ENCODE results near the gene KLHL17. TPM values are rescaled to one million over a fixed set of nuclear protein-coding genes. Genes with fewer than 3 reads are reported as not detected.

Gene KLHL17
- polyA plus RNA-seq, 6 donors from 2014 or later = 0.70 to 1.8 (median 1.4) TPM; not detected in 1

GRCh38 chr1:964691-965525 is 4.5 kb downstream of the KLHL17 start:
- Mint-ChIP-seq H3K27ac (peak overlapping the region in 1 of 6 donors; percentile 42), H3K27me3 (peaks cover 17 to 19% (median 18%) of the 10 kb centered on the region in 3 donors), H3K9me3 (no peaks in the 10 kb centered on the region), H3K4me1 (peaks cover 4 to 7% (median 4%) of the 10 kb centered on the region in 3 donors), H3K36me3 (no peaks in the 10 kb centered on the region), H3K4me3 (peak overlapping the region in 6 of 8 donors; percentile 47 to 80 (median 66))
- ATAC-seq (ENCODE audit: low read depth in 2 of 2) (no peak), DNase-seq (no peak)

DNA sequence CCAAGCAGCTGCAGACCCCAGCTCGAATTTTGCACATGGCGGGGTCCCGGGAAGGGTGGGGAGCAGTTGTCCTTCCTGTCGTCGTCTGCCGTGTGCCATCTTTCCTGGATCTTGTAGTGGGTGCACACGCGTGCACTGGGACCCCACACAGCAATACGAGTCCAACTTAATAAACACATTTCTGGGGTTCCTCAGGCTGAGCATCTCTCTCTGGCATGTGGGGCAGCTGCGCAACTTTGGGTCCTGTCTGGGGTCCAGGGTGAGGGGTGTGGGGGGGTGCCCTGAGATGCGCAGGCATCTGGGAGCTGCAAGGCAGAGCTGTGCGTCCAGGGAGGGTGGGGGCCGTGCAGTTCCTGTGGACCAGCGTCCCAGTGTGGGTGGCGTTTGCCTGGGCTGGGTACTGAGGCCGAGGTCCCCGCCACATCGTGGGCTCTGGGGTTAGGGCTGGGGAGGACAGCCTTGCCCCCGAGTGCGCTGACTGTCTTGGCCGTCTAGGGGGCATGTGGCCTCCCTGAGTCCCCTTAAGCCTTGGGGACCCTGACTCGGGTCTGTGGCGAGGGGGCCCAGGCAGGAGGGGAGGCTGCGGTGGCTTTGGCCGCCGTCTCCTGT is 5.2 kb downstream of the KLHL17 start:
- H3K36me3 Mint-ChIP-seq = no peaks in the 10 kb centered on the region
- ATAC-seq (ENCODE audit: low read depth in 2 of 2) (no peak), DNase-seq (no peak)
- peaks cover 18 to 20% (median 20%) of the 10 kb centered on the region in 3 donors for H3K27me3 Mint-ChIP-seq
- peak overlapping the region in 1 of 6 donors; percentile 7 for H3K27ac Mint-ChIP-seq
- peaks cover 3 to 4% (median 4%) of the 10 kb centered on the region in 3 donors for H3K4me1 Mint-ChIP-seq
- H3K4me3 Mint-ChIP-seq = peak overlapping the region in 5 of 8 donors; percentile 62 to 80 (median 70)
- H3K9me3 Mint-ChIP-seq = no peaks in the 10 kb centered on the region

DNA sequence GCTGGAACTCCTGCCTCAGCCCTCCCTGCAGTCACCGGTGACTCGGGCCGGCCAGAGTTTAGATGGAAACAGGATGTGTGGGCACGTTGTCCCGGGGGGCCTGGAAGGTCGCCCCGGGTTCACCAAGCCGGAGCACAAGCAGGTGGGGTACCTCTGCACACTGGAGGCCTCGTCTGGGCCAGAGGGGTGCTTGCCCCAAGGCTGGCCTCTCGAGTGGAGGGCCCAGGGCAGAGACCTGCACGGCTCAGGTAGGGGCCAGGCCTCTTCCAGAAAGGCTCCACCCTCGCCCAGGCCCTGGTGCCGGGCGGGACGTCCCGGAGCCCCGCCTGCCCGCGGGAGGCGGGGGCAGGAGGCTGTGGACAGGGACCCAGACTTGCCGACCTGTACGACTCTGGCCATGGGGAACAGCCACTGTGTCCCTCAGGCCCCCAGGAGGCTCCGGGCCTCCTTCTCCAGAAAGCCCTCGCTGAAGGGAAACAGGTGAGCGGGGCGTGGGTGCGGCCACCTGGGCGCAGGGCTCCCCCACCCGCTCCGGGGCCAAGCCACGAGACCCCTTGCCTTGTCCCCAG is 5.8 kb downstream of the KLHL17 start, which contains the start of gene PLEKHN1:
Gene PLEKHN1, plus strand, starts transcription at position 348 of the 569 bp plus-strand sequence. Its CDS starts 50 bp downstream, at position 398.
- DNase-seq (no peak), ATAC-seq (ENCODE audit: low read depth in 2 of 2) (peak; percentile 36 to 41)
- H3K4me3 Mint-ChIP-seq = peak within 1 kb of the TSS; percentile 69 to 89 (median 80)
- no peaks in the 10 kb centered on the region for H3K36me3 Mint-ChIP-seq
- peaks cover 18 to 20% (median 20%) of the 10 kb centered on the region in 3 donors for H3K27me3 Mint-ChIP-seq
- peak within 1 kb of the TSS in 1 of 6 donors; percentile 7 for H3K27ac Mint-ChIP-seq
- H3K4me1 Mint-ChIP-seq = peaks cover 3 to 4% (median 4%) of the 10 kb centered on the region in 3 donors
- H3K9me3 Mint-ChIP-seq = no peaks in the 10 kb centered on the region

DNA sequence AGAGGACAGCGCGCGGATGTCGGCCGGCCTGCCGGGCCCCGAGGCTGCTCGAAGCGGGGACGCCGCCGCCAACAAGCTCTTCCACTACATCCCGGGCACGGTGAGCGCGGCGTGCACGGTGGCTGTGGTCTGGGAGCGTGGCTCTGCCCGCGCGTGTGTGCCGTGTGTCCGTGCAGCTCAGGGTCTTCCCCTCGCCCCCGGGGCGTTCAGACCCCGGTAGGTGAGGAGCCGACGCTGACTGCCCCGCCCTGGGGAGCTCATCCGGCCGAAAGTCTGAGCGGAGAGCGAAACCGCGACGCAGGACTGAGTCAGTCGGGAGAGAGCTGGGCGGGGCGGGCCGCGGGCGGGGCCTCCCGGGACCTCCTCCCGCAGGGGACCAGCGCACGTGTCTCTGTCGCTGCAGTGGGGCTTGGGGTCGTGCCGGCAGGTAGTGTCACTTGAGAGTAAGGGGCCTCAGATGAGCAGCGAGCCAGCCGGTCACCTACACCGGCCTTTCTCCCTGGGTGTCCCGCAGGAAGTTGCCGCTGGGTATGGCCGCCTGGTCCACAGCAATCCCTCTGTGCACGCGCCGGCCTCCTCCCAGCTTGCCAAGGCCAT is 6.4 kb downstream of the KLHL17 start:
- peak; percentile 77 for ATAC-seq (ENCODE audit: low read depth in 2 of 2)
- peak; percentile 48 for DNase-seq
- peak overlapping the region; percentile 57 to 89 (median 80) for H3K4me3 Mint-ChIP-seq
- peaks cover 18 to 26% (median 20%) of the 10 kb centered on the region in 3 donors for H3K27me3 Mint-ChIP-seq
- H3K36me3 Mint-ChIP-seq = no peaks in the 10 kb centered on the region
- peaks cover 3 to 4% (median 4%) of the 10 kb centered on the region in 3 donors for H3K4me1 Mint-ChIP-seq
- H3K27ac Mint-ChIP-seq = no peak overlapping the region
- H3K9me3 Mint-ChIP-seq = no peaks in the 10 kb centered on the region

DNA sequence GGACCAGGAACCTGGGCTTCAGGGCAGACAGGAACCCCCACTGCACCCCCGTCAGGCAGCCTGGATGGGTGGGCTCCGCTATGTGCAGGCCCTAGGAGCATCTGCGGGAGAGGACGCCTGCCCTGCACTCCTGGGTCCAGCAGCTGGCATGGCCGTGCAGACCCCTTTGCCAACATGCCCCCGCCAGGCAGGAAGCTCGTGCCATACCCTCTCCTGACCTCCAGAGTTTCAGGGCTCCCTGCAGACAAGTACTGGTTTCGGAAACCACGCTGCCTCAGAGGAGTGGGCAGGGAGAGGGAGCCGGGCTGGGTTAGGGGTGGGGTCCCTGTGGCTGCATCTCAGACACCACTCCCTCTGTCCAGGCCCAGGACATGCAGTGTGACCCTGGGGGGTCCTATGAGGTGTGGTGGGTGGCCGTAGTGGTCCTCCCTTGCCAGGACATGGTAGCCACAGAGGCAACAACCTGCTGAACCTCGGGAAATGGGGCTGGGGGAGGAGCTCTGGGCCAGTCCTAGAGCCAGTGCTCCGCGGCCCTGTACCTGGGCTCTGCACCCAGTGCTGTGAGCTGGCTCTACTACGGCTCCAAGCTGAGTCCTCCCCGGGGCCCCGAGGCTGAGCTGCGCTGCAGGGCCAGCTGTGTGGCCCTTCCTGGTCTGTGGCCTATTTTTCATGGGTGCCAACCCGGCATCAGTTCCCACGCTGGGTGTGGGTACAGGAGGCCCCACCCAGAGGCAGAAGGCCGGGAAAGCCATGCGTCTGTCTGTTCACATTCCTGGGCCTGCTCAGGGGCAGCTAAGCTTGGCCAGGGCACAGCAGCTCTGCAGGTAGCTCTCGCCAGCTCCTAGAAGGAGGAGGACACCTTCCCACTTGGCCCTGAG is 7.3 kb downstream of the KLHL17 start:
- Mint-ChIP-seq H3K4me1 (peaks cover 0 to 4% (median 0%) of the 10 kb centered on the region in 3 donors), H3K9me3 (no peaks in the 10 kb centered on the region), H3K27me3 (peaks cover 18 to 26% (median 20%) of the 10 kb centered on the region in 3 donors), H3K27ac (no peak overlapping the region), H3K4me3 (peak overlapping the region in 7 of 8 donors; percentile 21 to 89 (median 68)), H3K36me3 (no peaks in the 10 kb centered on the region)
- ATAC-seq (ENCODE audit: low read depth in 2 of 2) = no peak
- DNase-seq = no peak

GRCh38 chr1:969260-969855 is 9.0 kb downstream of the KLHL17 start:
- Mint-ChIP-seq H3K27me3 (peaks cover 18 to 35% (median 20%) of the 10 kb centered on the region in 3 donors), H3K9me3 (no peaks in the 10 kb centered on the region), H3K36me3 (no peaks in the 10 kb centered on the region), H3K4me1 (peaks cover 0 to 4% (median 0%) of the 10 kb centered on the region in 3 donors), H3K27ac (no peak overlapping the region), H3K4me3 (peak overlapping the region in 2 of 8 donors; percentile 12 to 67)
- ATAC-seq (ENCODE audit: low read depth in 2 of 2) = no peak
- no peak for DNase-seq

- ATAC-seq (ENCODE audit: low read depth in 2 of 2) (no peak), DNase-seq (no peak)
- peaks cover 0 to 4% (median 1%) of the 10 kb centered on the region in 3 donors for H3K4me1 Mint-ChIP-seq
- H3K9me3 Mint-ChIP-seq = no peaks in the 10 kb centered on the region
- H3K27me3 Mint-ChIP-seq = peaks cover 18 to 45% (median 30%) of the 10 kb centered on the region in 3 donors
- H3K27ac Mint-ChIP-seq = no peak overlapping the region
- H3K36me3 Mint-ChIP-seq = no peaks in the 10 kb centered on the region
- no peak overlapping the region for H3K4me3 Mint-ChIP-seq
These were observed 10.0 kb downstream of the KLHL17 start for GRCh38 chr1:970242-970972.

DNA sequence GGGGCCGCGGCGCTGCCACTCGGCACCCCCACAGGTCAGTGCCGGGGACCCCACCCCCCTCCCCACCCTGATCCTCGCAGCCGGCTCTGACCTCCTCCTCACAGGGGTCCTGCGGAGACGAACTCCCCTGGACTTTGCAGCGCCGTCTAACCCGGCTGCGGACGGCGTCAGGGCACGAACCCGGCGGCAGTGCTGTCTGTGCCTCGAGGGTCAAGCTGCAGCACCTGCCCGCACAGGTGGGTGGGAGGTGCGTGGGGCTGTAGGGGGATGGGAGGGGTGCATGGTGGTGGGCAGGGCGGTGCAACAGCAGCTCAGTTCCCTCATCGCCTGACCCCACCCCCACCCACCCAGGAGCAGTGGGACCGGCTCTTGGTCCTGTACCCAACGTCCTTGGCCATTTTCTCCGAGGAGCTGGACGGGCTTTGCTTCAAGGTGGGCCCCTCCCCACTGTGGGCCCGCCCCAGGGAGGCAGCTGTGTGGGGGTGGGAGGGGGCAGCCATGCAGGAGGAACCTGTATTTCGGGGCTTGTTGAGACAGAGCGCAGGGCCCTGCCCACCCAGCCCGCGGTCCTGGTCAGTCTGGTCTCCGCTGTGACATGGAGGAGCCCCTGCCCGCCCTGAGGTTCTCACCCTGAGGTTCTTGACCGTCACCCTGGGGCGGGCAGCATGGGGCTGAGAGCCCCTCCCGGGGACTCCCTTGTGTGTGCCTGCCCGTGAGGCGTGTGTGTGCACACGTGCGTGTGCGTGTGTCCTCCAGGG is 10.8 kb downstream of the KLHL17 start:
- Mint-ChIP-seq H3K9me3 (no peaks in the 10 kb centered on the region), H3K27me3 (peaks cover 18 to 53% (median 38%) of the 10 kb centered on the region in 3 donors), H3K4me3 (no peak overlapping the region), H3K4me1 (peaks cover 0 to 10% (median 8%) of the 10 kb centered on the region in 3 donors), H3K27ac (no peak overlapping the region), H3K36me3 (no peaks in the 10 kb centered on the region)
- no peak for DNase-seq
- ATAC-seq (ENCODE audit: low read depth in 2 of 2) = no peak

DNA sequence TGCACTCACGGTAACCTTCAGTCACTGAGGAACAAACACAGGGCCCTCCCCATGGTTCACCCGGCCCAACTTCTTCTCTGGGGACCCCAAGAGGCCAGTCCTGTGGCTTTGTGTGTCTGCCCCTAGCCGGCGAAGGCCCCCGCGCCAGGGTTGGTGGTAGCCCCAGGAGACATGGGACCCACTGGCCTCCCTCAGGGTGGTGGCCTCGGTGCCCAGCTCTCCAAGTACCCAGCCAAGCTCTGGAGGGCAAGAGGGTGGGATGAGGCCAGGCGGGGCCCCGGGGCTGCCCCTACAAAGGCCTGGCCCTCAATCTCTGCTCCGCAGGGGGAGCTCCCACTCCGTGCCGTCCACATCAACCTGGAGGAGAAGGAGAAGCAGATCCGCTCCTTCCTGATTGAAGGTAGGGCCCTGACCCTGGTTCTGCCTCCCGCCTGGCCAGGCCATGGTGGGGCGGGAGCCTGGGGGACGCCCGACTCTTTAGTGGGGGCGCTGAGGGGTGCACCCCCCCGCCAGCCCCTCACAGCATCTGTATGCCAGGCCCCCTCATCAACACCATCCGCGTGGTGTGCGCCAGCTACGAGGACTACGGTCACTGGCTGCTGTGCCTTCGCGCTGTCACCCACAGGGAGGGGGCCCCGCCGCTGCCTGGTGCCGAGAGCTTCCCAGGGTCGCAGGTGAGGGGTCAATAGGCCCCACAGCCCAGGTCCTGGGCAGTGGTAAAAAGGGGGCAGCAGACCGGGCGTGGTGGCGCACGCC is 11.5 kb downstream of the KLHL17 start:
- no peak for ATAC-seq (ENCODE audit: low read depth in 2 of 2)
- Mint-ChIP-seq H3K36me3 (no peaks in the 10 kb centered on the region), H3K4me1 (peaks cover 0 to 10% (median 8%) of the 10 kb centered on the region in 3 donors), H3K4me3 (no peak overlapping the region), H3K27me3 (peaks cover 18 to 53% (median 38%) of the 10 kb centered on the region in 3 donors), H3K9me3 (no peaks in the 10 kb centered on the region), H3K27ac (no peak overlapping the region)
- DNase-seq = no peak

DNA sequence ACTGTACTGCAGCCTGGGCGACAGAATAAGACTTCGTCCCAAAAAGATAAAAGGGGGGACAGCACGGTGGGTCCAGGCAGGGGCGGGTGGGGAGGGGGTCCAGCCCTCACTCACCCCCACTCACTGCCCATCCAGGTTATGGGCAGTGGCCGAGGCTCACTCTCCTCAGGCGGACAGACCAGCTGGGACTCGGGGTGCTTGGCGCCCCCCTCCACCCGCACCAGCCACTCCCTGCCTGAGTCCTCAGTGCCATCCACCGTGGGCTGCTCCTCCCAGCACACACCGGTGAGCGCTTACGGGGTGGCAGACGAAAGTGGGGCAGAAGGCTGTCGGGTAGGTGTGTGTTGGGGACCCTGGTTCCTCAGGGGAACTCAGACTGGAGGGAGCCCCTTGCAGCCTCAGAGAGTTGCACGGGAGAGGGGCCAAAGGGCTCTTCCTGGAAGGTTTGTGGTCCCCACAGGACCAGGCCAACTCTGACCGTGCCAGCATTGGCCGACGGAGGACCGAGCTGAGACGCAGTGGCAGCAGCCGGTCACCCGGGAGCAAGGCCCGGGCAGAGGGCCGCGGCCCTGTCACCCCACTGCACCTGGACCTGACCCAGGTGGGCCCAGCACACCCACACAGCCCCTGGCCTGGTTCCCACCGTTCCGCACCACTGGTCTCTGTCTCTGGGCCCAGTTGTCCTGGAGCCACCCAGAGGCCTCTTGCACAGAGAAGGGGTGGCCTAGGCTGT is 12.5 kb downstream of the KLHL17 start:
- peaks cover 0 to 10% (median 8%) of the 10 kb centered on the region in 3 donors for H3K4me1 Mint-ChIP-seq
- no peaks in the 10 kb centered on the region for H3K9me3 Mint-ChIP-seq
- H3K27me3 Mint-ChIP-seq = peaks cover 18 to 53% (median 39%) of the 10 kb centered on the region in 3 donors
- no peaks in the 10 kb centered on the region for H3K36me3 Mint-ChIP-seq
- ATAC-seq (ENCODE audit: low read depth in 2 of 2) (no peak), DNase-seq (no peak)
- H3K27ac Mint-ChIP-seq = no peak overlapping the region
- H3K4me3 Mint-ChIP-seq = no peak overlapping the region

All from naive B cell (primary cell).